ENCODE data around the gene SEMA3A.
A peak's percentile ranks its signal among the peaks of the same experiment; 100 is the strongest.

Gene SEMA3A

DNA sequence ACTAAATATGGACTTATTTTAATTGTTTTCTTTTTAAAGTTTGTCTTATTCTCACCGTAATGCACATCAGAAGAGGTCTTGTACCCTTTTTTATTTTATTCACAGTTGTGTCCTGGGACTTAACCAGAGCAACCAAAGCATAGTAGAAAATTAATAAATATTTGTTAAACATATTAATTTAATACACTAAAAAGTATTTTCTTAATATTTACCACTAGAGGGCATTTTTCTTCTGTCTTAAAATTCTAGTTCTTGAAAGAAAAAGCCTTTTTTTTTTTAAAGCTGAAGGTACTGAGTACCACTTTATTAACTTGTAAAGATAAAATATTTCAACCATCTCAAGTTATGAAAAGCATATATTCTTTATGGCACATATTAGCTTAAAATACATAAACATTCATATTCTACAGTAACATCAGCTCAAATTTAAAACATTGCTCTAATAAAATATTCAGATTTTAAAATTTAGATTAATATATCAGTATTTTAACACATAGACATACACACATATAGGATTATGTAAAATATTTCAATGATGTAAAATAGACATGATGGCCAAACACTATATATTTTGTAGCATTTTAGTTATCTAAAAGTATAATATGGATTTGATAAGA is 260.4 kb downstream of the SEMA3A start:
- TF ChIP-seq Cebpa-rat (IDR thresholded peaks at IDR 0.05) = no peak
- Histone ChIP-seq H3K4me2 (no peak overlapping the region), H3K27ac (no peak overlapping the region), H3K4me1 (peaks cover 0 to 42% (median 2%) of the 10 kb centered on the region in 10 experiments; a peak in 8 of 20 replicates), H3K9ac (no peak overlapping the region), H3K36me3 (no peaks in the 10 kb centered on the region), H3K9me3 (replicated peaks in 1 of 11) (peaks cover 0 to 10% (median 0%) of the 10 kb centered on the region in 11 experiments; a peak in 1 of 22 replicates), H3K4me3 (no peak overlapping the region), H4K20me1 (no peaks in the 10 kb centered on the region; a peak in 1 of 22 replicates), H3K27me3 (no peaks in the 10 kb centered on the region)

DNA sequence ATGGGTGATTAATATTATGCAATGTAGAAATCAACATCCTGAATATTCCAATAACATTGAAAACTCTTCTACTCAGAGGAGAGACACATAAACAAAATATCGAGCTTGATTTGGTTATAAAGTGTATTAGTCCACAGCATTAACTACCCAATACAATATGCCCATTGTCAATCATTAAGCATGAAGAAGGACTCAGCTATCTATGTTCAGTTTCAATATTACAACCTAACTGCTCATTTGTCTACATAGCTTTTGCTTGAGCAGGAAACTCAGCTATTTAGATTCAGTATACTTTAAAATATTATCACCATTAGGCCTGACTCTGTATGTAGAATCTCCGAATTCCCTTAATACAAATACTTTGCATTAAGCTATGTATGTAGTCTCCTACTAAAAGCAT is 262.6 kb downstream of the SEMA3A start:
- H4K20me1 ChIP-seq = no peaks in the 10 kb centered on the region
- H3K27me3 ChIP-seq = no peaks in the 10 kb centered on the region
- H3K36me3 ChIP-seq = no peaks in the 10 kb centered on the region
- no peak overlapping the region for H3K27ac ChIP-seq
- H3K4me1 ChIP-seq = peaks cover 0 to 30% (median 2%) of the 10 kb centered on the region in 10 experiments; a peak in 8 of 20 replicates
- no peak for TF ChIP-seq Cebpa-rat (IDR thresholded peaks at IDR 0.05)
- no peak overlapping the region for H3K9ac ChIP-seq
- H3K9me3 ChIP-seq (replicated peaks in 1 of 11) = peaks cover 0 to 10% (median 0%) of the 10 kb centered on the region in 11 experiments; a peak in 1 of 22 replicates
- H3K4me3 ChIP-seq = no peak overlapping the region
- H3K4me2 ChIP-seq = no peak overlapping the region

DNA sequence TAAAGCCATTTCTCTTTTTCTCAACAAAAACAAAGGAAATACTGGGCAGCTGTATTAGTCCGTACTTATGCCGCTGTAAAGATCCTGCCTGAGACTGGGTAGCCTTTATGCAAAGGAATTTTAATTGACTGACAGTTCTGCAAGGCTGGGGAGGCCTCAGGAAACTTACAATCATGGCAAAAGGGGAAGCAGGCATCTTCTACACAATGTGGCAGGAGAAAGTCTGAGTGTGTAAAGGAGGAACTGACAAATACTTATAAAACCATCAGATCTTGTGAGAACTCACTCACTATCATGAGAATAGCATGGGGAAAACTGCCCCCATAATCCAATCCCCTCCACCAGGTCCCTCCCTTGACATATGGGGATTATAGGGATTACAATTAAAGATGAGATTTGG is 264.3 kb downstream of the SEMA3A start:
- H3K27me3 ChIP-seq = no peaks in the 10 kb centered on the region
- peaks cover 0 to 10% (median 0%) of the 10 kb centered on the region in 11 experiments; a peak in 1 of 22 replicates for H3K9me3 ChIP-seq (replicated peaks in 1 of 11)
- TF ChIP-seq Cebpa-rat (IDR thresholded peaks at IDR 0.05) = no peak
- H3K4me2 ChIP-seq = peak overlapping the region in 2 of 11 experiments; percentile 4 to 33; a peak in 1 of 22 replicates
- H3K9ac ChIP-seq = no peak overlapping the region
- no peaks in the 10 kb centered on the region for H4K20me1 ChIP-seq
- no peak overlapping the region for H3K4me3 ChIP-seq
- H3K36me3 ChIP-seq = no peaks in the 10 kb centered on the region
- 0 out of 22 replicates have a peak overlapping the region, but pooled peaks of 1 of the 11 experiments have one; percentile 9 for H3K27ac ChIP-seq
- H3K4me1 ChIP-seq = peaks cover 0 to 15% (median 0%) of the 10 kb centered on the region in 10 experiments; a peak in 5 of 20 replicates

DNA sequence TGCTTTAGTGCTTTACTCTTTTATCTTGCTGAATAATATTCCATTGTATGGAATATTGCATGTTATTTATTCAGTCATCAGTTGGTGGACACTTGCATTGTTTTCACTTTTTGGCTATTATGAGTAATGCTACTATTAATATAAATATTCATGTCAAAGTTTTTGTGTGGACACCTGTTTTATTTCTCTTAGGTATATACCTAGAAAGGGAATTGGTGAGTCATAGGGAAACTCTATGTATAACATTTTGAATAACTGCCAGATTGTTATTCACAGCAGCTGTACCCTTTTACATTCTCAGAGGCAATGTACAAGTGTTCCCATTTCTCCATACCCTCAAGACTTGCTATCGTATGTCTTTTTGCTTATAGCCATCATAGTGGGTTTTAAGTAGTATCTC is 268.7 kb downstream of the SEMA3A start:
- H3K27me3 ChIP-seq = no peaks in the 10 kb centered on the region
- TF ChIP-seq Cebpa-rat (IDR thresholded peaks at IDR 0.05) = no peak
- H3K27ac ChIP-seq = no peak overlapping the region
- H3K9ac ChIP-seq = no peak overlapping the region
- H3K4me2 ChIP-seq = no peak overlapping the region
- H4K20me1 ChIP-seq = no peaks in the 10 kb centered on the region
- H3K36me3 ChIP-seq = no peaks in the 10 kb centered on the region
- H3K4me1 ChIP-seq = peaks cover 0 to 7% (median 0%) of the 10 kb centered on the region in 10 experiments; a peak in 4 of 20 replicates
- peaks cover 0 to 10% (median 0%) of the 10 kb centered on the region in 11 experiments; a peak in 1 of 22 replicates for H3K9me3 ChIP-seq (replicated peaks in 1 of 11)
- H3K4me3 ChIP-seq = no peak overlapping the region

DNA sequence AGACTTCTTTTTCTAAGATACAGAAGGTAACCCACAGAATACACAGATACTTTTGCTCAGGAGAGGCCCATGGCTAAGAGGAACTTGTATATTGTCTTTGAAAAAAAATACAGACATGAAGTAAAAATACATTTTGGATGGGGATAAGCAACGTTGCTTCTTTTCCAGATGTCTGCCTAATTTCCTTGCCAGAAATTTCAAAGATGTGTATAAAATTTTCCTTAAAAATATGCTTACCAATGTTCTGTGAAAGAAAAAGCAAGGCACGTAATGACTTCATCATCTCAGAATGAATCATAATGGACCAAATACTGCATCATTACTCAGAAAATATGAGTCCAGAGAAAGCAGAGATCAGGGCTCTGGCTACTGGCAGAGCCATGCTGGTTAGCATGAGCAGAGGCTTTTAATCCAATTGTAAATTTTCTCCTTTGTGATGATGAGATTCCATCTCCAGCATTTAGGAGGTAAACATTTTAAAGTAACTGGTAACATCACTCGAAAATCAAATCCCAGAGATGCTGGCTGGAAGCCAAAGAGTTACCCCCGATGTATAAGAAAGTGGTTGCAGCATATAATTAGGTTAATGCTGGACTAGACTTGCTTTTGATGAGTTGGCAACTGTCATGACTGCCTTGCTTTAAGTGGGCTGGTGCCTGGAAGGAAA is 272.5 kb downstream of the SEMA3A start:
- no peak overlapping the region for H3K4me3 ChIP-seq
- H3K4me2 ChIP-seq = no peak overlapping the region
- no peaks in the 10 kb centered on the region for H4K20me1 ChIP-seq
- no peak overlapping the region for H3K27ac ChIP-seq
- no peak overlapping the region for H3K9ac ChIP-seq
- no peaks in the 10 kb centered on the region for H3K36me3 ChIP-seq
- H3K9me3 ChIP-seq (replicated peaks in 1 of 11) = no peaks in the 10 kb centered on the region
- H3K27me3 ChIP-seq = no peaks in the 10 kb centered on the region
- TF ChIP-seq Cebpa-rat (IDR thresholded peaks at IDR 0.05) = no peak
- H3K4me1 ChIP-seq = no peaks in the 10 kb centered on the region

DNA sequence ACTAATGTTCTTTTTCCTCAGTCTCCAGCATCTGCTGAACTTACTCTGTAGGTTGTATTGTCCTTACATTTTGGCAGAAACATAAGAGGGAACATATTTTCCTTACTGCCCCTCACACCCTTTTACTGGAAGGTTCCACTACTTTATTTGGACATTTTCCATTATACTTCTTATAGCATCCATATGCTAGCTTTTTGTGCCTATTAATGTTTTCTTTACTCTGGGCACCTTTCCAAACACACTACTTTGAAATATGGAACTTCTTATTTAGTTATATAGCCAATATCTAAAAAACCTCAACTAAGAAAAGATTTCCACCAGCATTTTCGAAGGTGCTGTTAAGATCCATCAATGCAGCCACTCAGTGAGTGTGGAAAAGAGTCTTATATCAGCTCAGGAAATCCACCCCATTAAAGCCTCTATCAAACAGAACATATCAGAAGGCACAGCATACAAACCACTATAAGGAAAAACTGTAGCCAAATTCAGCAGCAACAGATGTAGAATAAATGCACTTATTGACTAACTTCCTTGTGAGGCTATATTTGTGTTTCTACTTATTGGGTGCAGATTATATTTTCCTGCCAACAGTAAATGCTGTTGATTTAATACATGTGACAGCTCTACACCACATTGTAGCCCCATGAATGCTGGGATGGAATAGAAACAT is 273.2 kb downstream of the SEMA3A start:
- no peak overlapping the region for H3K4me2 ChIP-seq
- H3K36me3 ChIP-seq = no peaks in the 10 kb centered on the region
- H3K4me3 ChIP-seq = no peak overlapping the region
- no peaks in the 10 kb centered on the region for H3K9me3 ChIP-seq (replicated peaks in 1 of 11)
- H3K4me1 ChIP-seq = no peaks in the 10 kb centered on the region
- H3K9ac ChIP-seq = no peak overlapping the region
- H3K27me3 ChIP-seq = no peaks in the 10 kb centered on the region
- no peak for TF ChIP-seq Cebpa-rat (IDR thresholded peaks at IDR 0.05)
- H4K20me1 ChIP-seq = no peaks in the 10 kb centered on the region
- no peak overlapping the region for H3K27ac ChIP-seq

DNA sequence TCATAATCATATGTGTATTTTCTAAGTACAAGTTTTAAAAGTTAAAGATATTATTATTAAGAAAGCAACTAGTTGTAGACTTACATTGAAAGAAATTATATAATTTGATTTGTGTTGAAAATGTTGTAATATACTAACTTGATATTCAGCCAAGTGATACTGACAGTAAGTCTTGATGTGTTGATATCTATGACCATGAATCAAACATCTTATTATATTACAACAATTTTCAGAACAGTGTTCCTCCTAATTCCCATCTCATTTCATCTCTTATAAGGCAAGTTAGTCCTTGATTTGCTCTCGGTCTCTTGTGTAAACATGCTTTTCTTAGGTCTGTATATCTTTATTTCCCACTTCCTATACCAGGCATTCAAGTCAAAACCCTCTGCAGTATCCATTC is 276.4 kb downstream of the SEMA3A start:
- no peak for TF ChIP-seq Cebpa-rat (IDR thresholded peaks at IDR 0.05)
- Histone ChIP-seq H3K27ac (no peak overlapping the region), H3K36me3 (no peaks in the 10 kb centered on the region), H3K9me3 (replicated peaks in 1 of 11) (no peaks in the 10 kb centered on the region), H3K9ac (no peak overlapping the region), H3K4me3 (no peak overlapping the region), H4K20me1 (no peaks in the 10 kb centered on the region), H3K4me1 (no peaks in the 10 kb centered on the region), H3K4me2 (no peak overlapping the region), H3K27me3 (no peaks in the 10 kb centered on the region)

DNA sequence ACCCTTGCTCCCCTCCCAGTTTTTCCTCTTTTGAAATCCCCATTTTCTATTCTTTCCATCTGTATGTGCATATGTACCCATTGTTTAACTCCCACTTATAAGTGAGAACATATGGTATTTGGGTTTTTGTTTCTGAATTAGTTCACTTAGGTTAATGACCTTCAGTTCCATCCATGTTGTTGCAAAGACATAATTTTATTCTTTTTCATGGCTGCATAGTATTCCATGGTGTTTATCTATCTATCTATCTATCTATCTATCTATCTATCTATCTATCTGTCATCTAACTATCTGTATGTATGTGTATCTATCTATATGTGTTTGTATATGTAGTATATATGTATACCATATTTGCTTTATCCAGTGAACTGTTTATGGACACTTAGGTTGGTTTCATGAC is 281.4 kb downstream of the SEMA3A start:
- Histone ChIP-seq H4K20me1 (no peaks in the 10 kb centered on the region), H3K36me3 (no peaks in the 10 kb centered on the region), H3K4me2 (no peak overlapping the region), H3K4me3 (no peak overlapping the region), H3K27me3 (no peaks in the 10 kb centered on the region), H3K9me3 (replicated peaks in 1 of 11) (no peaks in the 10 kb centered on the region), H3K27ac (no peak overlapping the region), H3K9ac (no peak overlapping the region), H3K4me1 (0 out of 20 replicates have a peak, but pooled peaks cover 0 to 5% (median 0%) of the 10 kb centered on the region in 10 experiments)
- TF ChIP-seq Cebpa-rat (IDR thresholded peaks at IDR 0.05) = no peak

DNA sequence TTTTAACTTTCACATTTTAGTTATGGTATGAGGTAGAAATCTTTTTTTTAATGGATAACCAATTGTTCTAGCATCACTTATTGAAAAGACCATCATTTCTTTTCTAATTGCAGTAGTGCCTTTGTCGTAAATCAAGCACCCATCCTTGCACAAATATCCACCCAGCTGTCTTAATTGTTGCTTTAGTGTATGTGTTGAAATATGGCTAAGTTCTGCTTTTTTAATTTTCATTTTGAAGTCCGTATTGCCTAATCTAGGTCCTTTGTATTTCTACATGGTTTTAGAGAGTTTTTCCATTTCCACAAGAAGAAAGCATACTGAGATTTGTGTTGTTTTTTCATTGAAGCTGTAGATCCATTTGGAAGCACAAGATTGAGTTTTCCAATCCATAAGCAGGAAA is 286.1 kb downstream of the SEMA3A start:
- peaks cover 0 to 13% (median 0%) of the 10 kb centered on the region in 10 experiments; a peak in 2 of 20 replicates for H3K4me1 ChIP-seq
- peak in 1 of 11 experiments; percentile 31; a peak in 1 of 22 replicates for TF ChIP-seq Cebpa-rat (IDR thresholded peaks at IDR 0.05)
- no peaks in the 10 kb centered on the region for H3K36me3 ChIP-seq
- no peak overlapping the region for H3K4me3 ChIP-seq
- no peak overlapping the region for H3K4me2 ChIP-seq
- H3K27me3 ChIP-seq = no peaks in the 10 kb centered on the region
- H3K27ac ChIP-seq = peak overlapping the region in 3 of 11 experiments; percentile 9 to 54 (median 43); a peak in 4 of 22 replicates
- no peak overlapping the region for H3K9ac ChIP-seq
- no peaks in the 10 kb centered on the region for H3K9me3 ChIP-seq (replicated peaks in 1 of 11)
- no peaks in the 10 kb centered on the region for H4K20me1 ChIP-seq

All from BLaER1 treated with 17β-estradiol and CSF1 and Interleukin-3, amounts not matched to agents 10 nM and 100 nM (cell line).